Adrenal gland (tissue), 12 donors: ENCODE measurements around the gene TEX35. TPM values are rescaled to one million over a fixed set of nuclear protein-coding genes. Genes with fewer than 3 reads are reported as not detected.

ENCODE experiments used
- DNase-seq, 7 donors: peaks; one replicate each; pipeline ENCODE4 v3.0.0-alpha.2; 2019 to 2020
- H3K27ac ChIP-seq, 5 donors: fragments of 200-600 bp; sonication (generic) in 4 of 5; 1 replicate in 3 of 5; 2 replicates in 2 of 5; pipeline versions ENCODE4 v1.5.1 to v1.8.0; 2016 to 2020; ENCODE audit warnings: mild to moderate bottlenecking in 1 of 5
- H3K27me3 ChIP-seq: fragments of 200-600 bp; 2 replicates; pipeline ENCODE4 v1.8.0; 2021
- H3K36me3 ChIP-seq, 2 donors: fragments of 200-600 bp; replicated peaks in 1 of 2; 1 replicate in 1 of 2; 2 replicates in 1 of 2; pipeline versions ENCODE4 v1.5.1 to v1.8.0; 2018 to 2022
- H3K4me1 ChIP-seq, 2 donors: fragments of 200-600 bp; replicated peaks in 1 of 2; 1 replicate in 1 of 2; 2 replicates in 1 of 2; pipeline versions ENCODE4 v1.5.1 to v1.8.0; 2018 to 2021
- H3K4me3 ChIP-seq, 4 donors: fragments of 200-600 bp; sonication (generic) in 3 of 4; one replicate each; pipeline ENCODE4 v1.5.1; 2016 to 2018
- H3K9me3 ChIP-seq, 3 donors: fragments of 200-600 bp; sonication (generic) in 1 of 3; replicated peaks in 1 of 3; 1 replicate in 2 of 3; 2 replicates in 1 of 3; pipeline versions ENCODE4 v1.5.1 to v1.8.0; 2016 to 2021
- CTCF ChIP-seq, 6 experiments: fragments of 450-650 bp in 4 of 6; fragments of 200-600 bp in 2 of 6; sonication (generic) in 1 of 6; IDR thresholded peaks; 1 replicate in 5 of 6; 2 replicates in 1 of 6; pipeline versions ENCODE4 v1.5.1 to v1.8.0; 2016 to 2021; ENCODE audit warnings: antibody characterized with exemption in 6 of 6, mild to moderate bottlenecking in 2 of 6, moderate library complexity in 1 of 6
- POLR2A ChIP-seq, 2 donors: fragments of 450-650 bp; IDR thresholded peaks; one replicate each; pipeline ENCODE4 v1.6.1; 2017; ENCODE audit warnings: antibody characterized with exemption in 2 of 2, mild to moderate bottlenecking in 2 of 2, moderate library complexity in 1 of 2
- WGBS, 4 donors: extraction: QIAGEN DNeasy Blood & Tissue Kit in 2 of 4; methylation state at CpG; one replicate each; pipeline versions ENCODE4 v1.1.5 to v1.1.7; 2013 to 2017; 5-methylcytosine and 5-hydroxymethylcytosine counted together
- intact Hi-C, 2 donors: fragments of 100-400 bp; cut with DNase I; formaldehyde crosslinking; loops; one replicate each; pipeline versions ENCODE4 v1.14.1 to v1.15.0; 2022 to 2023
- polyA plus RNA-seq, 3 donors: library from polyadenylated mRNA; stranded (reverse); fragments of 200-250 nt in 2 of 3; fragments of 350-450 nt in 1 of 3; fragmentation: Illumina TruSeq in 1 of 3; extraction: RNeasy Lipid Tissue Mini Kit (QIAGEN cat#74804) in 1 of 3; gene quantifications; one replicate each; pipeline ENCODE4 v1.2.3, GENCODE V29; 2013 to 2014
- total RNA-seq, 9 donors: library from RNA; depleted of rRNA in 4 of 9; stranded (reverse); fragments of >200 nt in 4 of 9; fragments of 120-200 nt in 1 of 9; fragmentation: NEBNext Ultra II Directional in 1 of 9; extraction: Animal tissue kit (Norgen Biotek cat#: 25700) in 1 of 9; gene quantifications; one replicate each; pipeline versions ENCODE4 v1.1.0 to v1.2.4, GENCODE V29; 2013 to 2023
- donor health status: healthy with polysubstance abuse.
- donor health status: Bipolar disorder and iron deficiency.
- donor health status: DM: yes; HTN: yes; CAD: no.
- donor health status: DM: no; HTN: no; CAD: no.
- donor health status: DM: no; HTN: no; CAD: no.
- donor health status: DM: yes; HTN: yes; CAD: no.

Gene TEX35
- total and polyA plus RNA-seq, 12 donors: not detected

- H3K4me1 ChIP-seq: no peaks in the 10 kb centered on the region
- H3K27ac ChIP-seq: no peak overlapping the region
- no peak overlapping the region for H3K4me3 ChIP-seq
- intact Hi-C loops: no loop called here
- no peak for DNase-seq
- H3K9me3 ChIP-seq: no peaks in the 10 kb centered on the region
- no peaks in the 10 kb centered on the region for H3K36me3 ChIP-seq
- H3K27me3 ChIP-seq: no peaks in the 10 kb centered on the region
- 71 to 87% (median 85%) methylated on average over 4 of the region's 4 CpGs for WGBS, 4 donors
- TF ChIP-seq CTCF (IDR thresholded peaks at IDR 0.05) (no peak), POLR2A (IDR thresholded peaks at IDR 0.05) (no peak)
Measured at GRCh38 chr1:178518894-178519293, 6.0 kb downstream of the TEX35 start.

GRCh38 chr1:178520803-178521202 is 7.9 kb downstream of the TEX35 start:
- 67 to 96% (median 93%) methylated on average over 1 to 11 of the region's 11 CpGs for WGBS, 4 donors
- no peaks in the 10 kb centered on the region for H3K9me3 ChIP-seq
- no peaks in the 10 kb centered on the region for H3K27me3 ChIP-seq
- no peak for TF ChIP-seq POLR2A (IDR thresholded peaks at IDR 0.05)
- TF ChIP-seq CTCF (IDR thresholded peaks at IDR 0.05): no peak
- H3K36me3 ChIP-seq: no peaks in the 10 kb centered on the region
- H3K4me1 ChIP-seq: no peaks in the 10 kb centered on the region
- intact Hi-C loops: no loop called here
- no peak for DNase-seq
- no peak overlapping the region for H3K4me3 ChIP-seq
- no peak overlapping the region for H3K27ac ChIP-seq

- Histone ChIP-seq H3K9me3 (no peaks in the 10 kb centered on the region), H3K4me1 (no peaks in the 10 kb centered on the region), H3K36me3 (no peaks in the 10 kb centered on the region), H3K27me3 (no peaks in the 10 kb centered on the region), H3K4me3 (no peak overlapping the region), H3K27ac (no peak overlapping the region)
- DNase-seq: no peak
- WGBS, 4 donors: 87 to 90% (median 88%) methylated on average over 1 to 4 of the region's 4 CpGs
- intact Hi-C loops: no loop called here
- TF ChIP-seq CTCF (IDR thresholded peaks at IDR 0.05): no peak
- no peak for TF ChIP-seq POLR2A (IDR thresholded peaks at IDR 0.05)
Measured at GRCh38 chr1:178521241-178521640, 8.3 kb downstream of the TEX35 start.

GRCh38 chr1:178527117-178527516 is 14.2 kb downstream of the TEX35 start:
- no peaks in the 10 kb centered on the region for H3K9me3 ChIP-seq
- no peaks in the 10 kb centered on the region for H3K36me3 ChIP-seq
- DNase-seq: no peak
- intact Hi-C loops: no loop called here
- no peaks in the 10 kb centered on the region for H3K4me1 ChIP-seq
- H3K27ac ChIP-seq: no peak overlapping the region
- 81 to 92% (median 84%) methylated on average over 4 of the region's 4 CpGs for WGBS, 4 donors
- no peak overlapping the region for H3K4me3 ChIP-seq
- H3K27me3 ChIP-seq: no peaks in the 10 kb centered on the region
- TF ChIP-seq CTCF (IDR thresholded peaks at IDR 0.05): no peak
- TF ChIP-seq POLR2A (IDR thresholded peaks at IDR 0.05): no peak
